Gastrocnemius medialis (tissue), 4 donors: ENCODE results near the gene AIFM3. TPM values are rescaled to one million over a fixed set of nuclear protein-coding genes. Genes with fewer than 3 reads are reported as not detected.
"Not testable (repeated sequence)": the region's sequence is repeated elsewhere in the genome, so short reads cannot be mapped to it uniquely, and the experiment has no call there.

Experiments used
- ATAC-seq, 2 donors: fragments of 150-250 bp; one replicate each; pipeline ENCODE4 v1.9.1; 2016
- DNase-seq, 2 donors: peaks; one replicate each; pipeline ENCODE4 v3.0.0-alpha.2; 2019
- H3K27ac ChIP-seq, 4 donors: fragments of 200-600 bp; sonication (generic); 1 replicate in 1 of 4; 2 replicates in 3 of 4; pipeline ENCODE4 v1.5.1; 2016 to 2018; ENCODE audit warnings: mild to moderate bottlenecking in 2 of 4, moderate library complexity in 1 of 4
- H3K27me3 ChIP-seq, 3 donors: fragments of 200-600 bp; sonication (generic) in 2 of 3; 1 replicate in 1 of 3; 2 replicates in 2 of 3; pipeline versions ENCODE4 v1.5.1 to v1.6.0; 2016 to 2019; ENCODE audit warnings: mild to moderate bottlenecking in 1 of 3, moderate library complexity in 1 of 3
- H3K36me3 ChIP-seq, 2 donors: fragments of 200-600 bp; sonication (generic) in 1 of 2; one replicate each; pipeline ENCODE4 v1.5.1; 2017 to 2018
- H3K4me1 ChIP-seq, 2 donors: fragments of 200-600 bp; sonication (generic) in 1 of 2; one replicate each; pipeline ENCODE4 v1.5.1; 2016 to 2017; ENCODE audit warnings: mild to moderate bottlenecking in 2 of 2
- H3K4me3 ChIP-seq, 4 donors: fragments of 200-600 bp; sonication (generic) in 3 of 4; 1 replicate in 1 of 4; 2 replicates in 3 of 4; pipeline ENCODE4 v1.5.1; 2016 to 2019; ENCODE audit warnings: mild to moderate bottlenecking in 2 of 4
- H3K9me3 ChIP-seq, 3 donors: fragments of 200-600 bp; sonication (generic) in 2 of 3; 1 replicate in 1 of 3; 2 replicates in 2 of 3; pipeline ENCODE4 v1.5.1; 2016 to 2019
- POLR2A ChIP-seq, 2 donors: fragments of 450-650 bp; IDR thresholded peaks; one replicate each; pipeline ENCODE4 v1.6.1; 2017; ENCODE audit warnings: antibody characterized with exemption in 2 of 2, mild to moderate bottlenecking in 2 of 2, moderate library complexity in 2 of 2
- in situ Hi-C, 4 donors: fragments of 200-750 bp; cut with MboI; loops; one replicate each; pipeline versions ENCODE4 v1.15.0 to v1.8.0; 2017; ENCODE audit warnings: low sequenced_read_pairs in 4 of 4
- intact Hi-C: fragments of 100-400 bp; cut with DNase I; formaldehyde crosslinking; loops from one replicate; pipeline ENCODE4 v1.15.1; 2023; ENCODE audit warnings: low total_unique reads
- total RNA-seq, 4 donors: library from RNA; depleted of rRNA; stranded (reverse); fragments of >200 nt; gene quantifications; one replicate each; pipeline versions ENCODE4 v1.1.0 to v1.2.3, GENCODE V29; 2016
- TF ChIP-seq, protein P1 (sequence below), 5 experiments: fragments of 450-650 bp in 3 of 5; fragments of 200-600 bp in 2 of 5; sonication (generic) in 2 of 5; IDR thresholded peaks in 4 of 5; conservative IDR thresholded peaks in 1 of 5; 1 replicate in 4 of 5; 2 replicates in 1 of 5; pipeline ENCODE4 v1.5.1; 2016 to 2019; ENCODE audit warnings: antibody characterized with exemption in 5 of 5, mild to moderate bottlenecking in 3 of 5, moderate library complexity in 3 of 5

The AIFM3 gene
- total RNA-seq, 4 donors from 2014 or later, result 0.22 to 0.42 TPM; not detected in 2

GRCh38 chr22:21000207-21000986, 33.3 kb downstream of the AIFM3 start:
- DNase-seq (no peak), ATAC-seq (no peak)
- in situ Hi-C loops (loop anchor here in 1 of 4 donors (10.0 kb wide), 1 partner anchor 116 kb away; no protein-coding TSS in a partner anchor), intact Hi-C loops (loop anchor here (10.0 kb wide), 1 partner anchor 116 kb away; no protein-coding TSS in a partner anchor)
- Histone ChIP-seq H3K4me3 (peak overlapping the region; percentile 72 to 94 (median 85)), H3K9me3 (no peaks in the 10 kb centered on the region), H3K27me3 (no peaks in the 10 kb centered on the region), H3K4me1 (peaks cover 26 to 36% of the 10 kb centered on the region in 2 donors), H3K27ac (peak overlapping the region; percentile 92 to 99 (median 98)), H3K36me3 (peaks cover 0 to 35% of the 10 kb centered on the region in 2 donors)
- TF ChIP-seq, protein P1, sequence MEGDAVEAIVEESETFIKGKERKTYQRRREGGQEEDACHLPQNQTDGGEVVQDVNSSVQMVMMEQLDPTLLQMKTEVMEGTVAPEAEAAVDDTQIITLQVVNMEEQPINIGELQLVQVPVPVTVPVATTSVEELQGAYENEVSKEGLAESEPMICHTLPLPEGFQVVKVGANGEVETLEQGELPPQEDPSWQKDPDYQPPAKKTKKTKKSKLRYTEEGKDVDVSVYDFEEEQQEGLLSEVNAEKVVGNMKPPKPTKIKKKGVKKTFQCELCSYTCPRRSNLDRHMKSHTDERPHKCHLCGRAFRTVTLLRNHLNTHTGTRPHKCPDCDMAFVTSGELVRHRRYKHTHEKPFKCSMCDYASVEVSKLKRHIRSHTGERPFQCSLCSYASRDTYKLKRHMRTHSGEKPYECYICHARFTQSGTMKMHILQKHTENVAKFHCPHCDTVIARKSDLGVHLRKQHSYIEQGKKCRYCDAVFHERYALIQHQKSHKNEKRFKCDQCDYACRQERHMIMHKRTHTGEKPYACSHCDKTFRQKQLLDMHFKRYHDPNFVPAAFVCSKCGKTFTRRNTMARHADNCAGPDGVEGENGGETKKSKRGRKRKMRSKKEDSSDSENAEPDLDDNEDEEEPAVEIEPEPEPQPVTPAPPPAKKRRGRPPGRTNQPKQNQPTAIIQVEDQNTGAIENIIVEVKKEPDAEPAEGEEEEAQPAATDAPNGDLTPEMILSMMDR (IDR thresholded peaks at IDR 0.05 in 4 of 5, conservative IDR thresholded peaks at IDR 0.05 in 1 of 5), result no peak
- no peak for TF ChIP-seq POLR2A (IDR thresholded peaks at IDR 0.05)

DNA sequence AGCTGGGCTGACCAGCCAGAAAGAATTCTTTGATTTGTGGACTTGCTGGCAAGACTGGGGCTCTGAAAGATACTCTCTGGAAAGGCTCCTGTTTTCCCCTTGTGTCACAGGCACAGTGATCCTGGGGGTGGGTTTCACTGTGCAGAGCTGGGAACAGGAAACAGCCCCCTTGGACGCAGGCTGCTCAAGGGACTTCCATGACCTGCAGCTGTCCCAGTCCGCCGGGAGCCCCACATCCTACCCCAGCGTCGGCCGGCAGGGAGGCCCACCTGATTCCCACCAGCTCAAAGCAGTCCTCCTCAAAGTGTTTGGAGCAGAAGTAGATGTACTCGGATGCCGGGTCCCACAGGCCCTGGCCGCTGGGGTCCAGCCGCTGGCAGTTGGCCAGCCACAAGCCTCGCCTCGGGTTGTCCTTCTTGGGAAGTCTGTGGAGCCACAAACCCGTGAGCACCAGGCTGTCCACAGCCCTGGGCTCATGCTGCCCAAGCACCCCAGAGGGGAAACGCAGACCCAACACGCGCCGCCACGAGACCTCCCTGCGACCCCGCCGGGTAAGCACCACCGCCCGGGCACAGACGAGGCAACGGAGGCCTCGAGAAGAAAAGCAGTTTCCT, 34.0 kb downstream of the AIFM3 start:
- DNase-seq, result no peak

GRCh38 chr22:21001601-21002325, 34.7 kb downstream of the AIFM3 start, which contains the start of gene THAP7:
TSS of gene THAP7 (minus strand) at chr22:21002118. CDS start at chr22:21001911, 207 bp downstream.
- DNase-seq, result peak; percentile 95
- Histone ChIP-seq H3K4me1 (peaks cover 26 to 36% of the 10 kb centered on the region in 2 donors), H3K9me3 (no peaks in the 10 kb centered on the region), H3K36me3 (peaks cover 0 to 35% of the 10 kb centered on the region in 2 donors), H3K27me3 (no peaks in the 10 kb centered on the region), H3K27ac (peak within 1 kb of the TSS; percentile 92 to 99 (median 98)), H3K4me3 (peak within 1 kb of the TSS; percentile 72 to 94 (median 85))
- in situ Hi-C loops, result loop anchor here in 1 of 4 donors (10.0 kb wide), 1 partner anchor 117 kb away; no protein-coding TSS in a partner anchor
- peak; percentile 92 to 94 for ATAC-seq
- intact Hi-C loops, result loop anchor here (1.0 to 10.0 kb wide), 5 partner anchors 19 to 143 kb away; partner anchors contain the start of genes CRKL, LRRC74B, LZTR1 and PI4KA
- TF ChIP-seq POLR2A (IDR thresholded peaks at IDR 0.05), result peak; percentile 89 to 94
- TF ChIP-seq, protein P1 (IDR thresholded peaks at IDR 0.05 in 4 of 5, conservative IDR thresholded peaks at IDR 0.05 in 1 of 5), result peak in 1 of 5 experiments; percentile 26

More for the DNA sequence above, 34.0 kb downstream of the AIFM3 start:
- H3K4me1 ChIP-seq, result peaks cover 26 to 36% of the 10 kb centered on the region in 2 donors
- intact Hi-C loops (loop anchor here (1.0 to 10.0 kb wide), 3 partner anchors 84 to 143 kb away; partner anchors contain the start of genes CRKL and PI4KA), in situ Hi-C loops (loop anchor here in 1 of 4 donors (10.0 kb wide), 1 partner anchor 116 kb away; no protein-coding TSS in a partner anchor)
- peaks cover 0 to 35% of the 10 kb centered on the region in 2 donors for H3K36me3 ChIP-seq
- H3K4me3 ChIP-seq, result peak overlapping the region; percentile 72 to 94 (median 85)
- TF ChIP-seq POLR2A (IDR thresholded peaks at IDR 0.05), result no peak
- TF ChIP-seq, protein P1 (IDR thresholded peaks at IDR 0.05 in 4 of 5, conservative IDR thresholded peaks at IDR 0.05 in 1 of 5), result no peak
- peak overlapping the region; percentile 92 to 99 (median 98) for H3K27ac ChIP-seq
- peak in 1 of 2 donors; percentile 1 for ATAC-seq
- no peaks in the 10 kb centered on the region for H3K27me3 ChIP-seq
- no peaks in the 10 kb centered on the region for H3K9me3 ChIP-seq

- in situ Hi-C loops (loop anchor here in 1 of 4 donors (10.0 kb wide), 1 partner anchor 119 kb away; no protein-coding TSS in a partner anchor), intact Hi-C loops (loop anchor here (10.0 kb wide), 1 partner anchor 119 kb away; no protein-coding TSS in a partner anchor)
- ATAC-seq (no peak), DNase-seq (no peak)
- Histone ChIP-seq H3K4me1 (peaks cover 26 to 36% of the 10 kb centered on the region in 2 donors), H3K36me3 (peaks cover 0 to 17% of the 10 kb centered on the region in 2 donors), H3K27ac (peak overlapping the region; percentile 92 to 99 (median 98)), H3K9me3 (no peaks in the 10 kb centered on the region), H3K27me3 (no peaks in the 10 kb centered on the region), H3K4me3 (no peak overlapping the region)
- TF ChIP-seq, protein P1 (IDR thresholded peaks at IDR 0.05 in 4 of 5, conservative IDR thresholded peaks at IDR 0.05 in 1 of 5), result no peak
Observed at GRCh38 chr22:21003782-21004181, 36.7 kb downstream of the AIFM3 start.

GRCh38 chr22:21009208-21009607, 42.2 kb downstream of the AIFM3 start:
- in situ Hi-C loops (loop anchor here in 1 of 4 donors (10.0 kb wide), 1 partner anchor 124 kb away; no protein-coding TSS in a partner anchor), intact Hi-C loops (loop anchor here (10.0 kb wide), 1 partner anchor 124 kb away; no protein-coding TSS in a partner anchor)
- ATAC-seq, result not testable (repeated sequence)

More at GRCh38 chr22:21009208-21009607, 42.2 kb downstream of the AIFM3 start:
- H3K9me3 ChIP-seq, H3K27me3 ChIP-seq, H3K4me3 ChIP-seq, DNase-seq, H3K4me1 ChIP-seq, H3K36me3 ChIP-seq, H3K27ac ChIP-seq: not testable (repeated sequence)
